OCI-LY3 (cell line): ENCODE data around the gene COL4A2.

Experiments
- H2AFZ ChIP-seq: fragments of 200-600, 300-600 bp; shearing (Covaris generic); 2 replicates; pipeline ENCODE4 v1.6.0; 2014; ENCODE audit warnings: antibody characterized with exemption, low read depth, low read length
- H3K27ac ChIP-seq: fragments of 200-600, 300-600 bp; sonication (generic); 2 replicates; pipeline ENCODE4 v1.5.1; 2014; ENCODE audit warnings: mild to moderate bottlenecking, low read length, moderate library complexity, mixed read lengths
- H3K27me3 ChIP-seq: fragments of 200-600, 300-600 bp; sonication (generic); 2 replicates; pipeline ENCODE4 v1.6.1; 2014; ENCODE audit warnings: low read depth, low read length, mixed read lengths
- H3K36me3 ChIP-seq: fragments of 200-600, 300-600 bp; sonication (generic); replicated peaks from 2 replicates; pipeline ENCODE3; 2014; ENCODE audit warnings: low read depth, low read length, mixed read lengths
- H3K4me1 ChIP-seq: fragments of 300-600, 200-600 bp; sonication (generic); 2 replicates; pipeline ENCODE4 v1.6.1; 2014; ENCODE audit warnings: low read length, mixed read lengths
- H3K4me2 ChIP-seq: fragments of 200-600, 300-600 bp; sonication (generic); 2 replicates; pipeline ENCODE4 v1.6.1; 2014; ENCODE audit warnings: low read length, mixed read lengths
- H3K4me3 ChIP-seq: fragments of 300-600, 200-600 bp; sonication (generic); 2 replicates; pipeline ENCODE4 v1.5.1; 2014; ENCODE audit warnings: antibody characterized with exemption, mild to moderate bottlenecking, low read length, moderate library complexity
- H3K79me2 ChIP-seq: fragments of 300-600, 200-600 bp; shearing (Covaris generic); 2 replicates; pipeline ENCODE4 v1.6.1; 2014; ENCODE audit warnings: mild to moderate bottlenecking, low read length, mixed read lengths
- H3K9ac ChIP-seq: fragments of 300-600, 200-600 bp; shearing (Covaris generic); 2 replicates; pipeline ENCODE4 v1.6.0; 2014; ENCODE audit warnings: mild to moderate bottlenecking, low read length, moderate library complexity
- H3K9me3 ChIP-seq: fragments of 200-600, 300-600 bp; shearing (Covaris generic); 2 replicates; pipeline ENCODE4 v1.6.1; 2014; ENCODE audit warnings: low read length, mixed read lengths; ENCODE audit not compliant: insufficient read depth
- H4K20me1 ChIP-seq: fragments of 200-600, 300-600 bp; sonication (generic); 2 replicates; pipeline ENCODE4 v1.6.1; 2016; ENCODE audit warnings: low read length, mixed read lengths; ENCODE audit not compliant: insufficient read depth
- EZH2phosphoT487 ChIP-seq: fragments of 200-600 bp; shearing (Covaris generic); IDR thresholded peaks from 2 replicates; pipeline ENCODE4 v1.6.1; 2018; ENCODE audit warnings: antibody characterized with exemption, mixed run types, low read depth
- TF ChIP-seq, protein P1 (sequence below): fragments of 200-600, 300-600 bp; sonication (generic); IDR thresholded peaks from 2 replicates; pipeline ENCODE4 v1.5.1; 2014; ENCODE audit warnings: antibody characterized with exemption, low read length, low read depth

The COL4A2 gene

DNA sequence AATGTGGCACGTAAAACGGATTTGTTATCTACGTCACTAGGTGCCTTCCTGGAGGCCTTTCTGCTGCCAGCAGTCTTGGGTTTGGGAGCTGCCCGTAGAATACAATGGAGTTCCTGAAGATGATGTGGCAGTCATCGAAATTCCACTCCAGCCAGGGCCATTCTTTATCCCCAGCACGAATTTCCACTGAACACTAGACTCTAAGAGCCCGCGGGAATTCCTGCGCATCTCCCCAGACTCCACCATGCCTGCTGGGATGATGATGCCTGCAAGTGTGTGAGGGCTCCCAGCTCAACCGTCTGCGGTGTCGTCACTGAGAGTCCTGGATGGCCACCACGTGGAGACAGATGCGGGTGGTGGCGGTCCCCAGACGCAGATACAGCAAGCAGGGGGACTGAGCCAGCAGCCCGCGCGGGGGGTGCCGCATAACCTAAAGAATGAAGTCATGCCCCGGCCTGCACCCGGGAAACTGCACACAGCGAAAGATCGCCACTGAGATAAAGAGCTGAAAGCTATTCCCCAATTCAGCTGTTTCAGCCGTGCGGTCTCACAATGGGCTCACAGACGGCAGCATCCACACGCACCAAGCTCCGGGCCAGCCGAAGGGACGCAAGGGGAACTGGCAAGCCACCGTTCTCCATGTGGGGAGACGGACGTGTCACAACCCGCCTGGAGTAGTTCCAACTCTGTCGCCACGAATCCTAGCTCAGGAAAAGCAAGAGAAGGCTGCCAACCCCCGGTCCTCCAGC, 41.2 kb upstream of the COL4A2 start:
- Histone ChIP-seq H2AFZ (no peak overlapping the region), H3K79me2 (no peaks in the 10 kb centered on the region), H3K9me3 (no peaks in the 10 kb centered on the region), H4K20me1 (no peaks in the 10 kb centered on the region), H3K4me1 (peaks cover 12% of the 10 kb centered on the region), H3K9ac (no peak overlapping the region), H3K36me3 (no peaks in the 10 kb centered on the region), H3K4me3 (no peak overlapping the region), H3K27me3 (peaks cover 21% of the 10 kb centered on the region), H3K27ac (no peak overlapping the region), H3K4me2 (no peak overlapping the region)
- TF ChIP-seq, protein P1, sequence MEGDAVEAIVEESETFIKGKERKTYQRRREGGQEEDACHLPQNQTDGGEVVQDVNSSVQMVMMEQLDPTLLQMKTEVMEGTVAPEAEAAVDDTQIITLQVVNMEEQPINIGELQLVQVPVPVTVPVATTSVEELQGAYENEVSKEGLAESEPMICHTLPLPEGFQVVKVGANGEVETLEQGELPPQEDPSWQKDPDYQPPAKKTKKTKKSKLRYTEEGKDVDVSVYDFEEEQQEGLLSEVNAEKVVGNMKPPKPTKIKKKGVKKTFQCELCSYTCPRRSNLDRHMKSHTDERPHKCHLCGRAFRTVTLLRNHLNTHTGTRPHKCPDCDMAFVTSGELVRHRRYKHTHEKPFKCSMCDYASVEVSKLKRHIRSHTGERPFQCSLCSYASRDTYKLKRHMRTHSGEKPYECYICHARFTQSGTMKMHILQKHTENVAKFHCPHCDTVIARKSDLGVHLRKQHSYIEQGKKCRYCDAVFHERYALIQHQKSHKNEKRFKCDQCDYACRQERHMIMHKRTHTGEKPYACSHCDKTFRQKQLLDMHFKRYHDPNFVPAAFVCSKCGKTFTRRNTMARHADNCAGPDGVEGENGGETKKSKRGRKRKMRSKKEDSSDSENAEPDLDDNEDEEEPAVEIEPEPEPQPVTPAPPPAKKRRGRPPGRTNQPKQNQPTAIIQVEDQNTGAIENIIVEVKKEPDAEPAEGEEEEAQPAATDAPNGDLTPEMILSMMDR: no peak
- TF ChIP-seq EZH2phosphoT487: no peak

GRCh38 chr13:110266431-110266809, 40.7 kb upstream of the COL4A2 start:
- Histone ChIP-seq H3K27ac (no peak overlapping the region), H4K20me1 (no peaks in the 10 kb centered on the region), H3K9ac (no peak overlapping the region), H3K79me2 (no peaks in the 10 kb centered on the region), H2AFZ (no peak overlapping the region), H3K36me3 (no peaks in the 10 kb centered on the region), H3K9me3 (no peaks in the 10 kb centered on the region), H3K4me2 (no peak overlapping the region), H3K4me1 (peaks cover 7% of the 10 kb centered on the region), H3K27me3 (peaks cover 26% of the 10 kb centered on the region), H3K4me3 (no peak overlapping the region)
- TF ChIP-seq EZH2phosphoT487: no peak
- TF ChIP-seq, protein P1: no peak

GRCh38 chr13:110266983-110267382, 40.1 kb upstream of the COL4A2 start:
- H3K4me2 ChIP-seq: no peak overlapping the region
- H3K9me3 ChIP-seq: no peaks in the 10 kb centered on the region
- no peak for TF ChIP-seq EZH2phosphoT487
- TF ChIP-seq, protein P1: no peak
- H3K36me3 ChIP-seq: no peaks in the 10 kb centered on the region
- no peaks in the 10 kb centered on the region for H4K20me1 ChIP-seq
- peaks cover 1% of the 10 kb centered on the region for H3K4me1 ChIP-seq
- no peaks in the 10 kb centered on the region for H3K79me2 ChIP-seq
- peaks cover 28% of the 10 kb centered on the region for H3K27me3 ChIP-seq
- H2AFZ ChIP-seq: no peak overlapping the region
- no peak overlapping the region for H3K4me3 ChIP-seq
- H3K27ac ChIP-seq: no peak overlapping the region
- no peak overlapping the region for H3K9ac ChIP-seq

DNA sequence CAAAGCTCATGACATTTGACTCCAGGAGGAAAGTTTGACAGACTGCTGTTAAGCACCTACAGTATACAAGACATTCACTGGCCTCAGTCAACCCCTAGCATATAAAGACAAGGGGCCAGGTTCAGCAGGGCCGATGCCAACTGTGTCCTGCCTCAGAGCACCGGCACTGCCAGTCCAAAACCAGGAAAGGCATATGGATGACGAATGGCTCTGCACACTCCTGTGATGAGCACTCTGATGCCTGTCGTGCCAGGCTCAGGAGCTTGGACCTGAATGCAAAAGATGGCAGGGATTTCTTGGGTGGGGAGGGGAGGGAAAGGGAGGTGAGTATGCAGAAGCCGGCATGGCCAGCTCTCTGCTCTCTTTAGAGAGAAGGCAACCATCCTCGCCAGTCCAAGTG, 39.0 kb upstream of the COL4A2 start:
- H3K27me3 ChIP-seq: peaks cover 23% of the 10 kb centered on the region
- TF ChIP-seq EZH2phosphoT487: no peak
- TF ChIP-seq, protein P1: no peak
- no peak overlapping the region for H3K4me3 ChIP-seq
- no peaks in the 10 kb centered on the region for H3K9me3 ChIP-seq
- H3K4me2 ChIP-seq: no peak overlapping the region
- H3K36me3 ChIP-seq: no peaks in the 10 kb centered on the region
- H3K27ac ChIP-seq: no peak overlapping the region
- no peak overlapping the region for H2AFZ ChIP-seq
- no peak overlapping the region for H3K9ac ChIP-seq
- H3K4me1 ChIP-seq: no peaks in the 10 kb centered on the region
- no peaks in the 10 kb centered on the region for H4K20me1 ChIP-seq
- H3K79me2 ChIP-seq: no peaks in the 10 kb centered on the region
